Measurements from ENCODE around the gene PFN1. TPM values are rescaled to one million over a fixed set of nuclear protein-coding genes. Genes with fewer than 3 reads are reported as not detected.

Gene PFN1
- total and polyA plus RNA-seq, 9 of the 15 experiments (the other 6 are each of a cell fraction or from before 2014, with no cell fraction given): 60.5 to 1,479 (median 456) TPM

- TF ChIP-seq NCOR1 (IDR thresholded peaks at IDR 0.05) (no peak), KDM1A (IDR thresholded peaks at IDR 0.05) (no peak), UBTF (IDR thresholded peaks at IDR 0.05; ENCODE audit: borderline replicate concordance in 1 of 2, low read depth in 2 of 2, low read length in 2 of 2) (peak in 1 of 2 experiments; percentile 38; a peak in 2 of 4 replicates), ZNF740 (CRISPR knock-in tag; IDR thresholded peaks at IDR 0.05) (no peak), ZNF740 (tag; IDR thresholded peaks at IDR 0.05) (no peak), CBX1 (IDR thresholded peaks at IDR 0.05; ENCODE audit: low read depth) (no peak), RERE (CRISPR knock-in tag; IDR thresholded peaks at IDR 0.05; ENCODE audit: borderline replicate concordance) (no peak), ZNF316 (IDR thresholded peaks at IDR 0.05) (no peak), HNRNPLL (IDR thresholded peaks at IDR 0.05; ENCODE audit: low read depth, low read length, poor library complexity, severe bottlenecking) (peak; percentile 93), ZNF639 (CRISPR knock-in tag; conservative IDR thresholded peaks at IDR 0.05 in 1 of 2, IDR thresholded peaks at IDR 0.05 in 1 of 2) (no peak), IRF9 (tag; IDR thresholded peaks at IDR 0.05) (no peak), NR2C2 (CRISPR knock-in tag; IDR thresholded peaks at IDR 0.05) (no peak; the same call in 1 of the 2 replicates), NR2C2 (tag; IDR thresholded peaks at IDR 0.05) (peak; percentile 84), BACH1 (tag; IDR thresholded peaks at IDR 0.05) (no peak)
Observed at GRCh38 chr17:4966844-4967538, 18.7 kb upstream of the PFN1 start (continued).
